BE2C (cell line): ENCODE data around the gene CRLF3.

ENCODE experiments used
- DNase-seq: peaks from one replicate; pipeline ENCODE4 v3.0.0-alpha.2; 2020
- H3K27me3 ChIP-seq: fragments of 250-450 bp; sonication (Bioruptor Pico); 2 replicates; pipeline ENCODE4 v1.5.1; 2020; ENCODE audit warnings: mild to moderate bottlenecking
- H3K36me3 ChIP-seq: fragments of 250-450 bp; sonication (Bioruptor Pico); 2 replicates; pipeline ENCODE4 v1.5.1; 2020; ENCODE audit warnings: mild to moderate bottlenecking
- H3K4me1 ChIP-seq: fragments of 250-450 bp; sonication (Bioruptor Pico); 2 replicates; pipeline ENCODE4 v1.5.1; 2020
- H3K4me3 ChIP-seq: 2 replicates; pipeline ENCODE4 v1.5.1; 2011; ENCODE audit warnings: low read depth, low read length
- H3K9me3 ChIP-seq: fragments of 250-450 bp; sonication (Bioruptor Pico); 2 replicates; pipeline ENCODE4 v1.5.1; 2020
- CTCF ChIP-seq: IDR thresholded peaks from 2 replicates; pipeline ENCODE4 v1.5.1; 2012; ENCODE audit warnings: mild to moderate bottlenecking, low read depth, low read length

Gene CRLF3

GRCh38 chr17:30848021-30848420 lies 23.5 kb upstream of the CRLF3 start:
- no peaks in the 10 kb centered on the region for H3K36me3 ChIP-seq
- H3K27me3 ChIP-seq: no peaks in the 10 kb centered on the region
- no peak for DNase-seq
- no peak for TF ChIP-seq CTCF
- H3K4me3 ChIP-seq: no peak overlapping the region
- H3K9me3 ChIP-seq: no peaks in the 10 kb centered on the region
- H3K4me1 ChIP-seq: no peaks in the 10 kb centered on the region

DNA sequence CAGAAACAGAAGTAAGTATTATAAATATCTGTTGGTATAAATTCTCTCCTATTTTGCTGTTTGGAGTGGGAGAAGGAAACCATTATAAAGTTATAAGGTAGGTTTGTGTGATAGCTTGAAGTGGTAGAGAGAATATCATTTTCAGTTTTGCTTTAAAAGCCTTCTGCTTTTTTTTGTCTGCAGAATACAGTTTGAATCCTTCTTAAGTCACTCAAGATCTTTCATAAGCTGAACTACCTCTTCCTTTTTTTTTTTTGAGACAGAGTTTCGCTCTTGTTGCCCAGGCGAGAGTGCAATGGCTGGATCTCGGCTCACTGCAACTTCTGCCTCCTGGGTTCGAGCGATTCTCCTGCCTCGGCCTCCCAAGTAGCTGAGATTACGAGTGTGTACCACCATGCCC lies 16.3 kb upstream of the CRLF3 start:
- DNase-seq: no peak
- Histone ChIP-seq H3K27me3 (no peaks in the 10 kb centered on the region), H3K9me3 (no peaks in the 10 kb centered on the region), H3K4me3 (no peak overlapping the region), H3K4me1 (no peaks in the 10 kb centered on the region), H3K36me3 (peaks cover 3% of the 10 kb centered on the region; the same call in 1 of the 2 replicates)
- no peak for TF ChIP-seq CTCF

DNA sequence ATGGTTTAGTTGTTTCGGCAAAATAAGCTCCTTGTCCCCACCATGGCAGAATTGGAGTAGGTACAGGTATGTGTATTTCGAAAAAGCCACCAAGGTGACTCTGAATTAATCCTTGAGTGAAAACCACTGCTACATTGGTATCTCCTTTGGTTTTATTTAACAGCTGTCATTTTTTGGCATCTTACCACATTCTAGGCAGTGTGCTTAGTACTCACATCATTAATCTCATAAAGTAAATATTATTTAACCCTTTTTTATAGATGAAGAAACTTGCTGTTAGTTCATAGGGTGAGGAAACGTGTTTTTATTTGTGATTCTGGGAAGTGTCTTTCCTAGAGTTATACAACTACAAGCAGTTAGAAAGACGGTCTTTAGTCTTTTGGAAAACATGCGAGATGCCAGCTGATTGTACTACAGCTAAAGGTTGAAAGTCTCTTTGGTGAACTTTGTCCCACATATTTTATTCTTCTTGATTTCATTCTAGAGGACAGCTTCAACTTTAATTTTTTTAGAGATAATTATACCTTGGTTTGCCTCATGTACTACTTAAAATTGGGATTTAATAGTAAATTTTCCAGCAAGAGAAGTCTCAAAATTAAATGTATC lies 13.8 kb upstream of the CRLF3 start:
- Histone ChIP-seq H3K4me1 (no peaks in the 10 kb centered on the region), H3K4me3 (no peak overlapping the region), H3K27me3 (no peaks in the 10 kb centered on the region), H3K36me3 (peaks cover 3% of the 10 kb centered on the region; the same call in 1 of the 2 replicates), H3K9me3 (no peaks in the 10 kb centered on the region)
- no peak for DNase-seq
- TF ChIP-seq CTCF: no peak

DNA sequence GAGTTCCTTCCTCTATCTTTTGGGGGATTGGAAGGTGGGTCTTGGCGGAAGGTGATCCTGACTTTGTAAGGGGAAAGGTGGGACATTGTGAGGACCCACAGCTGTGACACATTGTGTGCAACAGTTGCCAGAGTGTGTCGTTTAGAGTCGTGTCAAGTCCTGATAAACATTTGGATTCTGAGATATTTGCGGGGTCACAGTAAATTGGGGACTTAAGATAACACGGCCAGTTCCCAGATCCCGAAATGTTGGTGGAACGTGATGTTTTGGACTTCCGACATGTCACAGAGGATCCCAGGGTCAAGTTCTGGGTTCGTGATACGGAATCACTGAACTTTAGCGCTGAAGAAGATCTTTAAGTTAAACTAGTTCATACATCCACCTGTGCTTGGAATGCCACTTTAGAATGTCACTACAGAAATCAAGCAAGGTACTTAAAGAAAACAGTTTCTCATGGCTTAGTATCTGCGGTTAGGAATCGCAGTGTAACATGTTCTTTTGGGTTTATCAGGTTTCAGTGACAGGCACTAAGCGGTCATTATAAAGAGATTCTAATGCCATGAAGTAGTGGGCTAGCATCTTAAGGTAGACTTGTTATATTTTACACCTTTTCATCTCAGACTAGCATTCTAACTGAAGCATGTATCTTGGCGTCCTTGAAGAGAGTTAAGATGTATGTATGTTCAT lies 8.1 kb upstream of the CRLF3 start:
- no peaks in the 10 kb centered on the region for H3K27me3 ChIP-seq
- H3K36me3 ChIP-seq: no peaks in the 10 kb centered on the region; the same call in 1 of the 2 replicates
- H3K9me3 ChIP-seq: no peaks in the 10 kb centered on the region
- H3K4me1 ChIP-seq: no peaks in the 10 kb centered on the region
- DNase-seq: no peak
- H3K4me3 ChIP-seq: peak overlapping the region; percentile 87
- no peak for TF ChIP-seq CTCF

- Histone ChIP-seq H3K27me3 (no peaks in the 10 kb centered on the region), H3K36me3 (no peaks in the 10 kb centered on the region; the same call in 1 of the 2 replicates), H3K9me3 (no peaks in the 10 kb centered on the region), H3K4me1 (no peaks in the 10 kb centered on the region), H3K4me3 (peak within 1 kb of the TSS; percentile 87)
- peak; percentile 84 for DNase-seq
- no peak for TF ChIP-seq CTCF
These were observed 7.4 kb upstream of the CRLF3 start, which contains the start of gene ATAD5 for GRCh38 chr17:30831663-30832437. Gene ATAD5 (plus strand): TSS chr17:30831966. CDS start chr17:30832348, 382 bp downstream.
